ENCODE data around the gene NKX2-3.

GRCh38 chr10:99487125-99487807 lies 45.5 kb upstream of the NKX2-3 start:
- no peak for TF ChIP-seq POLR2A (IDR thresholded peaks at IDR 0.05)
- TF ChIP-seq CTCF (IDR thresholded peaks at IDR 0.05) = no peak

Data from uterus (tissue), 2 donors.